ENCODE results near the gene KATNBL1.

DNA sequence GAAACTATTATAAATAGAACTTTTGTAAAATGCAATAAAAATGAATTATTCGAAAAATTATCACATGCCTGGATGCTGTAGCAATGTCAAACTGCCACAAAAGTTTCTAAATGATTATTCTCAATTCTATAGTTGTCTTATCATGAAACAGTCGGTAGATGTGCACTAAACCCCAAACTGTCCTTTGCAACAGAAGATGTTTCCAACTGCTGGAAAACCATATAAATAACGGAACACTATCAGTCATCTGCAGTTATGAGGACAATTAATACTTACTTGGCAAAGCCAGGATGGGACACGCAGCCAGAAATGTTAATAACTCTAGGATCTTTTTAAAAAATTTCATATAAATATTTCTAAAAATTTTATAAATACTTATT lies 32.4 kb upstream of the KATNBL1 start:
- TF ChIP-seq, protein P1, sequence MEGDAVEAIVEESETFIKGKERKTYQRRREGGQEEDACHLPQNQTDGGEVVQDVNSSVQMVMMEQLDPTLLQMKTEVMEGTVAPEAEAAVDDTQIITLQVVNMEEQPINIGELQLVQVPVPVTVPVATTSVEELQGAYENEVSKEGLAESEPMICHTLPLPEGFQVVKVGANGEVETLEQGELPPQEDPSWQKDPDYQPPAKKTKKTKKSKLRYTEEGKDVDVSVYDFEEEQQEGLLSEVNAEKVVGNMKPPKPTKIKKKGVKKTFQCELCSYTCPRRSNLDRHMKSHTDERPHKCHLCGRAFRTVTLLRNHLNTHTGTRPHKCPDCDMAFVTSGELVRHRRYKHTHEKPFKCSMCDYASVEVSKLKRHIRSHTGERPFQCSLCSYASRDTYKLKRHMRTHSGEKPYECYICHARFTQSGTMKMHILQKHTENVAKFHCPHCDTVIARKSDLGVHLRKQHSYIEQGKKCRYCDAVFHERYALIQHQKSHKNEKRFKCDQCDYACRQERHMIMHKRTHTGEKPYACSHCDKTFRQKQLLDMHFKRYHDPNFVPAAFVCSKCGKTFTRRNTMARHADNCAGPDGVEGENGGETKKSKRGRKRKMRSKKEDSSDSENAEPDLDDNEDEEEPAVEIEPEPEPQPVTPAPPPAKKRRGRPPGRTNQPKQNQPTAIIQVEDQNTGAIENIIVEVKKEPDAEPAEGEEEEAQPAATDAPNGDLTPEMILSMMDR (IDR thresholded peaks at IDR 0.05), result no peak
- no peak for TF ChIP-seq POLR2A (IDR thresholded peaks at IDR 0.05; ENCODE audit: low read depth)
- no peak for TF ChIP-seq POLR2AphosphoS5 (IDR thresholded peaks at IDR 0.05)
